ENCODE data around the gene PBX4.

The PBX4 gene

GRCh38 chr19:19657397-19657783 lies 38.9 kb upstream of the PBX4 start:
- POLR2A ChIA-PET, result no interaction called here
- no peak overlapping the region for H3K4me3 ChIP-seq (ENCODE audit: low read depth, low read length)
- TF ChIP-seq ZNF280D (tag by site-specific recombination; IDR thresholded peaks at IDR 0.05), result no peak
- peak; percentile 45 for TF ChIP-seq ZFHX2 (tag by site-specific recombination; conservative IDR thresholded peaks at IDR 0.05)
- peaks cover 23 to 89% of the 10 kb centered on the region in 2 experiments; a peak in 2 of 3 replicates for H3K36me3 ChIP-seq (ENCODE audit: control insufficient read depth in 2 of 2, insufficient read depth in 1 of 2, low read length in 2 of 2)
- H3K9me3 ChIP-seq (ENCODE audit: control insufficient read depth, insufficient read depth, low read depth, low read length), result no peaks in the 10 kb centered on the region
- CTCF ChIA-PET, result no interaction called here
- peaks cover 3% of the 10 kb centered on the region; the same call in 1 of the 2 replicates for H3K4me1 ChIP-seq (ENCODE audit: control insufficient read depth, insufficient read depth, low read length)
- no peak overlapping the region for H3K27ac ChIP-seq (ENCODE audit: extremely low read depth, low read depth, low read length)

GRCh38 chr19:19656451-19657396 lies 38.2 kb upstream of the PBX4 start:
- Histone ChIP-seq H3K9me3 (ENCODE audit: control insufficient read depth, insufficient read depth, low read depth, low read length) (no peaks in the 10 kb centered on the region), H3K36me3 (ENCODE audit: control insufficient read depth in 2 of 2, insufficient read depth in 1 of 2, low read length in 2 of 2) (peaks cover 23 to 89% of the 10 kb centered on the region in 2 experiments), H3K4me3 (ENCODE audit: low read depth, low read length) (no peak overlapping the region), H3K4me1 (ENCODE audit: control insufficient read depth, insufficient read depth, low read length) (no peaks in the 10 kb centered on the region), H3K27ac (ENCODE audit: extremely low read depth, low read depth, low read length) (no peak overlapping the region)
- TF ChIP-seq KLF17 (tag by site-specific recombination; IDR thresholded peaks at IDR 0.05), result no peak
- no peak for TF ChIP-seq KLF1 (tag by site-specific recombination; IDR thresholded peaks at IDR 0.05)
- no peak for TF ChIP-seq ZNF837 (tag by site-specific recombination; IDR thresholded peaks at IDR 0.05)
- no peak for TF ChIP-seq ZNF654 (tag by site-specific recombination; IDR thresholded peaks at IDR 0.05; ENCODE audit: low read depth)
- no peak for TF ChIP-seq ZNF184 (tag by site-specific recombination; IDR thresholded peaks at IDR 0.05)
- TF ChIP-seq CTCF (tag by site-specific recombination; IDR thresholded peaks at IDR 0.05), result no peak
- no peak for TF ChIP-seq ZNF239 (tag by site-specific recombination; IDR thresholded peaks at IDR 0.05)
- TF ChIP-seq ZNF580 (tag by site-specific recombination; IDR thresholded peaks at IDR 0.05), result no peak
- TF ChIP-seq GLI4 (tag by site-specific recombination; IDR thresholded peaks at IDR 0.05), result no peak
- TF ChIP-seq ZNF792 (tag by site-specific recombination; IDR thresholded peaks at IDR 0.05), result no peak
- no peak for TF ChIP-seq BCL6B (tag by site-specific recombination; IDR thresholded peaks at IDR 0.05)
- no peak for TF ChIP-seq GLI2 (tag by site-specific recombination; IDR thresholded peaks at IDR 0.05; ENCODE audit: borderline replicate concordance, low read depth)
- no peak for TF ChIP-seq ZNF114 (tag by site-specific recombination; IDR thresholded peaks at IDR 0.05)
- TF ChIP-seq ZNF558 (tag by site-specific recombination; IDR thresholded peaks at IDR 0.05), result no peak
- TF ChIP-seq ZNF624 (tag by site-specific recombination; IDR thresholded peaks at IDR 0.05), result no peak
- no peak for TF ChIP-seq ZNF2 (tag by site-specific recombination; IDR thresholded peaks at IDR 0.05)
- no peak for TF ChIP-seq ZNF560 (tag by site-specific recombination; IDR thresholded peaks at IDR 0.05; ENCODE audit: borderline replicate concordance)
- TF ChIP-seq ZNF214 (tag by site-specific recombination; IDR thresholded peaks at IDR 0.05; ENCODE audit: borderline replicate concordance), result no peak
- TF ChIP-seq ZFHX2 (tag by site-specific recombination; conservative IDR thresholded peaks at IDR 0.05), result no peak
- CTCF ChIA-PET, result no interaction called here
- POLR2A ChIA-PET, result no interaction called here
